ENCODE results near the gene SMG7. TPM values are rescaled to one million over a fixed set of nuclear protein-coding genes. Genes with fewer than 3 reads are reported as not detected.

SMG7 gene
- total and polyA plus RNA-seq, 2 donors (not counting 3 experiments of a cell fraction or from before 2014, with no cell fraction given) = 25.4 to 47.1 TPM

DNA sequence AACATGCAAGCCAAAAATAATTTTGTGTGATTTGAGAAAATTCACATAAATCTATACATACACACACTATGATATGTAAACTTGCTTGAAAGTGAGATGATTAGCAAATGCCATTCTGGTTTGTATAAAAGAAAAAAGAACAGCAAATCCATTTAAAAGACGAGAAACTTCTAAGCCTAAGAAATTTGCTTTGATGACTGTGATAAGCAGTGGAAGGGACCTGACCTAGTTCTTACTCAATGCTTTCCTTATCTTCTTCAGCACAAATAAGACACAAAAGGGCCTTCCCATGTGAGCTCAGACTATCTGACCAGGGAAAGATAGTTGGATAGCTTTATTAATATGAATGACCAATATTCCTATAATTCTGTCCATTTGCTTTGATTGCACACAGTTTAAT, 28.8 kb upstream of the SMG7 start:
- no peaks in the 10 kb centered on the region for H3K9me3 ChIP-seq (replicated peaks; ENCODE audit: control insufficient read depth, insufficient read depth, low read length)
- no peak for FAIRE-seq
- peaks cover 7 to 13% of the 10 kb centered on the region in 2 experiments for H3K27me3 ChIP-seq (ENCODE audit: control insufficient read depth in 2 of 2, insufficient read depth in 2 of 2, low read length in 2 of 2)

More for the DNA sequence above, 28.8 kb upstream of the SMG7 start:
- Histone ChIP-seq H3K27ac (ENCODE audit: insufficient read depth, low read depth, low read length) (no peak overlapping the region), H3K4me1 (ENCODE audit: control insufficient read depth, extremely low read depth, insufficient read depth, low read length) (peaks cover 12% of the 10 kb centered on the region), H2AFZ (ENCODE audit: low read depth, low read length) (no peak overlapping the region), H3K36me3 (ENCODE audit: control insufficient read depth in 2 of 2, extremely low read depth in 1 of 2, insufficient read depth in 2 of 2, low read length in 2 of 2) (no peaks in the 10 kb centered on the region), H4K20me1 (replicated peaks; ENCODE audit: control insufficient read depth, extremely low read depth, insufficient read depth, low read length) (no peaks in the 10 kb centered on the region), H3K4me3 (replicated peaks in 1 of 3; ENCODE audit: insufficient read depth in 1 of 3, low read depth in 1 of 3, low read length in 3 of 3) (no peak overlapping the region), H3K4me2 (ENCODE audit: insufficient read depth, low read length) (no peak overlapping the region), H3K9me1 (replicated peaks; ENCODE audit: control insufficient read depth, extremely low read depth, insufficient read depth, low read length) (no peaks in the 10 kb centered on the region), H3K9ac (replicated peaks; ENCODE audit: extremely low read depth, insufficient read depth, low read length) (no peak overlapping the region), H3K79me2 (ENCODE audit: control insufficient read depth, insufficient read depth, low read length) (no peaks in the 10 kb centered on the region)
- TF ChIP-seq MYC (IDR thresholded peaks at IDR 0.05; ENCODE audit: low read depth, low read length) (no peak), POLR2A (IDR thresholded peaks at IDR 0.05; ENCODE audit: low read depth, low read length) (no peak), FOS (IDR thresholded peaks at IDR 0.05; ENCODE audit: borderline replicate concordance, insufficient read depth, low read length) (no peak), EZH2 (IDR thresholded peaks at IDR 0.05; ENCODE audit: borderline replicate concordance, low read depth, low read length, severe bottlenecking) (no peak), CTCF (IDR thresholded peaks at IDR 0.05; ENCODE audit: extremely low read depth in 1 of 2, insufficient read depth in 1 of 2, low read depth in 1 of 2, low read length in 2 of 2) (no peak), JUN (IDR thresholded peaks at IDR 0.05; ENCODE audit: borderline replicate concordance, insufficient read depth, insufficient read length, low read depth) (no peak), POLR2AphosphoS5 (IDR thresholded peaks at IDR 0.05; ENCODE audit: insufficient read depth, low read depth, low read length) (no peak), GATA2 (IDR thresholded peaks at IDR 0.05; ENCODE audit: insufficient read depth, insufficient read length, low read depth, low read length) (no peak)
- TF ChIP-seq, protein P1, sequence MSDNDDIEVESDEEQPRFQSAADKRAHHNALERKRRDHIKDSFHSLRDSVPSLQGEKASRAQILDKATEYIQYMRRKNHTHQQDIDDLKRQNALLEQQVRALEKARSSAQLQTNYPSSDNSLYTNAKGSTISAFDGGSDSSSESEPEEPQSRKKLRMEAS (IDR thresholded peaks at IDR 0.05; ENCODE audit: insufficient read depth, insufficient read length) = no peak
- BruUV-seq (replicated peaks) = no TSS peak
- dilution Hi-C loops (cut with MboI; ENCODE audit: extremely low pct_ligation_motif_present, low sequenced_read_pairs) (no loop called here), intact Hi-C loops (cut with micrococcal nuclease) (no loop called here)
- ChIA-PET POLR2A (no interaction called here), CTCF (interaction anchor here (1.0 to 1.6 kb wide), 4 partner anchors 9 to 481 kb away, joined by 4 read pairs; no protein-coding TSS in a partner anchor)
- no peak for DNase-seq (ENCODE audit: low read depth, low spot score)
